GM19455 (cell line): ENCODE measurements around the gene RCBTB2.
A peak's percentile ranks its signal among the peaks of the same experiment; 100 is the strongest.
"Not testable (repeated sequence)": the region's sequence is repeated elsewhere in the genome, so short reads cannot be mapped to it uniquely, and the experiment has no call there.

Experiments
- ATAC-seq: cut with Tn5 transposase; IDR thresholded peaks from one replicate; pipeline ENCODE4 v1.9.1; 2021; ENCODE audit not compliant: unreplicated experiment

The RCBTB2 gene

GRCh38 chr13:48532506-48533499 lies at the start of gene RCBTB2:
RCBTB2 (minus strand) TSS chr13:48533080; CDS start chr13:48521939, 11,141 bp downstream.
- ATAC-seq = peak; percentile 79

DNA sequence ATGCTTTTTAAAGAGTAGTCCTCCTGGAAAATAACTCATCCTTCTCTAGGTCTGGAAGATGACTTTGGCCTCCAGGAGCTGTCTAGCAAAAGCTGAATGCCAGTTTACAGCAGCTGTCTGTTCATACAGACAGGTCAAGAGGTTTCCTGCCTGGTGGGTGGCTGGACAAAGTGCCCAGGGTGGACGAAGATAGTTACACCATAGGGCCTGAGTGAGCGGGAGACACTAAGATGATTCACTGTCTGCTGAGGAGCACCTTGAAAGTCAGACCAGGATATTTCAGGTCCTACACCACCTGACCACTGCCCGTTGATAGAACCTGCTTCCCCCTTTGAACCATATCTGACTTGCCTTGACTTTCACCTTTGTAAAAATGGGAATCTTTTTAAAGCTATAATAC lies 49.2 kb upstream of the RCBTB2 start:
- no peak for ATAC-seq

- no peak for ATAC-seq
These were observed 48.0 kb upstream of the RCBTB2 start for GRCh38 chr13:48580896-48581295.

- ATAC-seq = no peak
These were observed 47.4 kb upstream of the RCBTB2 start for GRCh38 chr13:48580185-48580803.

DNA sequence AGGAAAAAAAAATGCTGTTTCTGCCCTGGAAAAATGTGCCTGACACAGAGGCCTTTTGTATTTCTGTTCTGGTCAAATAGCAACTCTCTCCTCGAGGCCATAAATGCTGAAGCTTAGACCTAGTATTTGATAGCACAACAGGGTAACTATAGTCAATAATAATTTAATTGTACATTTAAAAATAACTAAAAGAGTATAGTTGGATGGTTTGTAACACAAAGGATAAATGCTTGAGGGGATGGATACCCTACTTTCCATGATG lies 47.0 kb upstream of the RCBTB2 start:
- not testable (repeated sequence) for ATAC-seq

GRCh38 chr13:48579165-48579918 lies 46.5 kb upstream of the RCBTB2 start:
- peak; percentile 81 for ATAC-seq

GRCh38 chr13:48578516-48579164 lies 45.8 kb upstream of the RCBTB2 start:
- ATAC-seq = peak; percentile 62

- no peak for ATAC-seq
These were observed 43.6 kb upstream of the RCBTB2 start for GRCh38 chr13:48576448-48577010.

DNA sequence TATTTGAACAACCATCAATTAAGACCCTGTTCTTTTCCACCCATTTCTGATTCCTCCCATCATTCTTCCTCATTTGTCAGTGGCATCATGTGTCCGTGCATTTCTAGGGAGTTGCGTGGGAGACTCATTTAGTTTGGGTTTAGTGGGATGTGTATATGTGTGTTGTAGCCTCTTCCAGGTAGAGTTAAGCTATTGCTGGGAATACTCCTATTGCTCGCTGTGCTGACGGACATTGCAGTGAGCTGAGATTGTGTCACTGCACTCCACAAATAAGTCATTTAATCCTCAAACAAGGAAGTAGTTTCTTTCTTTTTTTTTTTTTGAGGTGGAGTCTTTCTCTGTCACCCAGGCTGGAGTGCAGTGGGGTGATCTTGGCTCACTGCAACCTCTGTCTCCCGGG lies 42.2 kb upstream of the RCBTB2 start:
- ATAC-seq = no peak

DNA sequence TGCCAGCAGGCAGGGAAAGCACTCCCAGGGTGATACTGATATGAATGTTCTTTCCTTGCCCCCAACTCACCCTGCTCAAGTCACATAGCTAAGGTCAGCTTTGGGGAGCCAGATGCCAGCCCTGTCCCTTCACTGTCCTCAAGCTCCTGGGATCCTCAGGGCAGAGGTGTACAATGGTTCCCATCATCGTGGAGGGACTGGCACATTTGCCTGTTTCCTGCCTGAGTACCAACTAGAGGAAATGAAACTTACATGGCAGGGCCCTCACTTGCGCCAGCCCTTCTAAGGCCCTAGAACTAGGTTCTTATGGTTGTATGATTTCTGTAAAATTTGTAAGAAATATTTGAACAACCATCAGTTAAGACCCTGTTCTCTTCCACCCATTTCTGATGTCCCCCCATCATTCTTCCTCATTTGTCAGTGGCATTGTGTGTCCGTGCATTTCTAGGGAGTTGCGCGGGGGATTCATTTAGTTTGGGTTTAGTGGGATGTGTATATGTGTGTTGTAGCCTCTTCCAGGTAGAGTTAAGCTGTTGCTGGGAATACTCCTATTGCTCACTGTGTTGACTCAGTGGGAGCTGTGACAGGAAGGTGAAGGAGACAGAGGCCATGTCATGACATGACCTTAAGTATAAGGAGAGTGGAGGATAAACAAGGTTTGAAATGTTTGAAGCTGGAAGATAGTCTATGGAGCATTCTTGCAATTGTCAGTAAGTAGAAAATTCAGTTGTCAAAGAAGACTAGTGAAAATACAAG lies 41.3 kb upstream of the RCBTB2 start:
- no peak for ATAC-seq

- ATAC-seq = no peak
These were observed 40.5 kb upstream of the RCBTB2 start for GRCh38 chr13:48573213-48574007.

DNA sequence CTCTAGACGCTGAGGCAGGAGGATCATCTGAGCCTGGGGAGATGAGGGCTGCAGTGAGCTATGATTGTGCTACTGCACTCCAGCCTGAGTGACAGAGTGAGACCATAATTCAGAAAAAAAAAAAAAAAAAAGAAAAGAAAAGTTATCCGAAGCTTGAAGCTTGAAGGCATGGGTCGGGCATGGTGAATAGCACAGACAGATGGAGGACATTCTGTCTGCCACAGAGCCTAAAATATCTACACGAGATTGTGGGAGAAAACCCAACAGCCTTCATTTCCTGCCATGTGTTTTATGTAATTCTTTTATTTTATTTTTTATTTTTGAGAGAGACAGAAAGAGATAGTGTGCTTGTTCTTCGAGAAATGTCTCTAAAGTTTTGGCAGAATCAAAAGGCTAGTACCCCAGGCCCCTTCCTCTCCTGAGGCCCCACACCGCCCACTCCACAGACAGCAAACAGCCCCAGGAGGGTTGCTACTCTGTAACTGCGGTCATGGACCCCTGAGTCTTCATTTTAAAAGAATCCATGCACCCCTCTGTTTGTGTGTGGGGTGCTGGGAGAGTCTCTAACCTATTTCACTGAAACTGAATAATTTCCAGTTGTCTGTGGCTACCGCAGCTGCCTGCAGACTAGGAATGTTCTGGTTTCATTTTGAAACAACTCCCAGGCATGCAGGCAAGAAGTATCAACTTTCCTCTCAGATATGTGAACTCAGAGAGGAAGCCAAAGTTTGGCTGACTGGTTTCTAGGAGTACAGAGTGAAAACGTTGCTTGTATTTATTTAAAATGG lies 38.4 kb upstream of the RCBTB2 start:
- ATAC-seq = no peak

DNA sequence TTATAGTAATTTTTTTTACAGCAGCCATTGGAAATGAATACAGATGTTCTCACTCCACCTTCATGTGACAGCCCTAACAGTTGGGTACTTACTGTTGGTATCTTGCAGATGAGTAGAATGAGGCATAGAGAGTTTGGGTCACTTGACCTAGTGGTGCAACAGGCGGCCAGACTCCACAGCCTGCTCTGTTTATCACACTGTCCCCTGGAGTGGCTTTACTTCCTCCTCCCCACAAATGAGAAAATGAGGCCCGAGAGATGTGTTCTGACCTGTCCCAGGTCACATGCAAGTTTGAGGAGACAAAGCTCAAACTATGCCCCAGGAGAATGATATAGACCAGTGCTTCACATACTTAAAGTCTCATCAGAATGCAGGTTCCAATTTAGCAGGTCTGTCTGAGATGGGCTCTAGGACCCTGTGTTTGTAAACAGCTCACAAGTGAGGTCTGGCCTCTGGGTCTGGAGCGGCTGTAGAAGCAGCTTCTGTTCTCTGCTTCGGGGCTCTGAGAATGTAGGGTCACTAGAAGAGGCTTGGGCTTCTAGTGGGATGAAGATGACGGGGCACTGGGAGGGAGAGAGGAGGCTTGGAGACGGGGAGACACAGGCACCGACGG lies 37.4 kb upstream of the RCBTB2 start:
- ATAC-seq = no peak

DNA sequence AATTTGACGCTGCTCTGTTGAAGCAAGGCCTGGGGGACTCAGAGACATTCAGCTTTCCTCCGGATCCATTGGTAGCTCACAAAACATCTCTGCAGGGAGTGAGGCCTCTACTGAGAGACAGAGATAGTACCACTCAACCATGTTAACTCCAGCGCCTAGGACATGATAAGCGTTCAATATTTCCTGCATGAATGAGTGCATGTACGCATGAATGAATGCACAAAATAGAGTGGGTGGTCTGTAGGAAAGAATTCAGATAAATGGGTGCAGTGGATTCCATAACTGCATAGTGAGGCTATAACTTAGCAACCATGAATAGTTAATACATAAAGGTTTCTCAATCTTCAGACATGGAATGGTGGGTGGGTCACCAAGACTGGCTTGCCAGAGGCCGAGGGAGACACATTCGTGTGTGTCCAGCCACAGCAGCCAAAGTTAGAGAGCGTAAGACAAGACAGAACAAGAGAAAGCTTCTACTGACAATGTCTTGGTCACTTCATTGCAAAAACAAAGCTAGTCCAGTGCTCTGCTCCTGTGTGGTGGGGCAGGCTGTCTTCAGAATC lies 36.3 kb upstream of the RCBTB2 start:
- no peak for ATAC-seq

- ATAC-seq = no peak
These were observed 35.7 kb upstream of the RCBTB2 start for GRCh38 chr13:48568370-48569103.

DNA sequence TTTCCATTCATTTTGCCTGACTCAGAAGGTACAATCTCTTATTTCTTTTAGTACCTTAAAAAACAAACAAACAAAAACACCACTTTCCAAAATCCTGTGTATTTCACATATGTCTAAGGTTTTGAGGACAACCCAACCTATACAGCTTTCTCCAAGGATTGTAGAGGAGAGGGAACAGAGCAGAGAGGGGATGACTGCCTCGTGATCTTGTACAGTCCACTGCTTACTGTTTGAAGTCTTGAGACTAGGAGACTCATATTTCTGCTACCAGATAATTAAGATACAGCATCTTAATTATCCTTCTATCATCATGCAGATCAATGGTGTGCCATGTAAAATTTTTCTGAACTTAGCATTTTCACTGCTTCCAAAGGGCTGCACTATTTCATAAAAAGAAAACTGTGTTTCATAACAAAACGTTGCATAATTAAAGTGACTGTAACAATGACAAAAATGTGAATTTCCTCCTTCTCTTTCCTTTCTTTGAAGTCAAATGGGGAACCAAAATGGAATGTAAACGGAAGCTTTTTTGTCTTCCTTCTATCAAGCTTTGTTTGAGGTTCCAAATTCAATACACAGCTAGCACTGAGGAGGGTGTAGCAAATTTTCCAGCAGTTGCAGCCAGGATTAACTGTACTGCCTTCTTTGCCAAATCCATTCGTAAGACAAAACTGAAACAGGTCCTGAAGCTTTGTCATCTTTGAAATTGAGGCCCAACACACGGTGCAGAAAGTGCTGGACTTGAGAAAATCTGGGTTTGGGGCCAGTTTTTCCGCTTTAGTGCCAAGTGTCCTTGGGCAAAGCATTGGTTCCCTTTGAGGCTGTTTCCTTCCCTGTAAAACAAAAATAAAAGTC lies 34.9 kb upstream of the RCBTB2 start:
- no peak for ATAC-seq
